GM23248 (cell line): Measurements from ENCODE around the gene ZNF416. TPM values are rescaled to one million over a fixed set of nuclear protein-coding genes. Genes with fewer than 3 reads are reported as not detected.

Experiments used
- DNase-seq: peaks from one replicate; pipeline ENCODE4 v3.0.0-alpha.2; 2015
- H2AFZ ChIP-seq: fragments of 200-600 bp; sonication (generic); 2 replicates; pipeline ENCODE4 v1.6.1; 2016; ENCODE audit warnings: antibody characterized with exemption
- H3F3A ChIP-seq: fragments of 200-600 bp; sonication (generic); 2 replicates; pipeline ENCODE4 v1.6.1; 2016; ENCODE audit warnings: mild to moderate bottlenecking, antibody characterized with exemption, mixed run types; ENCODE audit not compliant: insufficient read depth
- H3K27ac ChIP-seq: fragments of 200-600 bp; sonication (generic); 2 replicates; pipeline ENCODE4 v1.5.1; 2016; ENCODE audit warnings: mild to moderate bottlenecking
- H3K27me3 ChIP-seq: fragments of 200-600 bp; sonication (generic); replicated peaks from 2 replicates; pipeline ENCODE4 v1.6.1; 2016; ENCODE audit warnings: mild to moderate bottlenecking; ENCODE audit not compliant: insufficient read depth
- H3K36me3 ChIP-seq: fragments of 200-600 bp; sonication (generic); 2 replicates; pipeline ENCODE4 v1.6.1; 2016; ENCODE audit warnings: low read depth, mild to moderate bottlenecking
- H3K4me1 ChIP-seq: fragments of 200-600 bp; sonication (generic); 2 replicates; pipeline ENCODE4 v1.6.1; 2016; ENCODE audit warnings: mild to moderate bottlenecking; ENCODE audit not compliant: insufficient read depth
- H3K4me2 ChIP-seq: fragments of 200-600 bp; sonication (generic); one replicate; pipeline ENCODE4 v1.6.1; 2016; ENCODE audit warnings: mild to moderate bottlenecking; ENCODE audit not compliant: unreplicated experiment
- H3K4me3 ChIP-seq: fragments of 200-600 bp; sonication (generic); 2 replicates; pipeline ENCODE4 v1.5.1; 2016; ENCODE audit warnings: mild to moderate bottlenecking
- H3K79me2 ChIP-seq: fragments of 200-600 bp; sonication (generic); 2 replicates; pipeline ENCODE4 v1.6.1; 2016; ENCODE audit warnings: mild to moderate bottlenecking; ENCODE audit not compliant: insufficient read depth
- H3K9ac ChIP-seq: fragments of 200-600 bp; sonication (generic); 2 replicates; pipeline ENCODE4 v1.6.1; 2016; ENCODE audit warnings: mild to moderate bottlenecking
- H3K9me2 ChIP-seq: fragments of 200-600 bp; sonication (generic); 2 replicates; pipeline ENCODE4 v1.6.1; 2016; ENCODE audit warnings: mixed run types, mild to moderate bottlenecking, moderate library complexity; ENCODE audit not compliant: insufficient read depth
- H3K9me3 ChIP-seq: fragments of 200-600 bp; sonication (generic); one replicate; pipeline ENCODE4 v1.6.1; 2017; ENCODE audit warnings: low read depth
- H4K20me1 ChIP-seq: fragments of 200-600 bp; sonication (generic); 2 replicates; pipeline ENCODE4 v1.6.0; 2016; ENCODE audit not compliant: insufficient read depth
- EZH2 ChIP-seq: fragments of 200-600 bp; sonication (generic); IDR thresholded peaks from 2 replicates; pipeline ENCODE4 v1.6.1; 2018; ENCODE audit warnings: antibody characterized with exemption, mild to moderate bottlenecking; ENCODE audit not compliant: insufficient read depth, poor library complexity, severe bottlenecking
- EZH2phosphoT487 ChIP-seq: fragments of 200-600 bp; sonication (generic); IDR thresholded peaks from 2 replicates; pipeline ENCODE4 v1.6.1; 2018; ENCODE audit warnings: antibody characterized with exemption, moderate library complexity, mild to moderate bottlenecking, low read depth; ENCODE audit not compliant: insufficient read depth
- WGBS, 2 experiments: methylation state at CpG; one replicate each; pipeline ENCODE4 v1.1.6; 2015 to 2017; ENCODE audit warnings: low lambda C conversion rate in 2 of 2, low coverage in 1 of 2; ENCODE audit errors: missing lambda C conversion rate in 2 of 2; 5-methylcytosine and 5-hydroxymethylcytosine counted together
- in situ Hi-C: fragments of 300-500 bp; cut with MboI; formaldehyde crosslinking; loops from 2 replicates; pipeline ENCODE4 v1.15.0; 2020
- polyA plus RNA-seq: library from polyadenylated mRNA; unstranded; fragments of >200 nt; fragmentation: Nextera tagmentation; extraction: Ambion mirVana; gene quantifications from 2 replicates; pipeline ENCODE4 v1.2.1, GENCODE V29; 2016
- total RNA-seq: library from RNA; depleted of rRNA; stranded (reverse); fragments of >200 nt; shearing (Covaris generic); gene quantifications from 2 replicates; pipeline ENCODE4 v1.2.3, GENCODE V29; 2014; rRNA removed

The ZNF416 gene
- 3.2 and 5.9 TPM in 2 replicates for total RNA-seq
- 4.9 and 5.8 TPM in 2 replicates for polyA plus RNA-seq

DNA sequence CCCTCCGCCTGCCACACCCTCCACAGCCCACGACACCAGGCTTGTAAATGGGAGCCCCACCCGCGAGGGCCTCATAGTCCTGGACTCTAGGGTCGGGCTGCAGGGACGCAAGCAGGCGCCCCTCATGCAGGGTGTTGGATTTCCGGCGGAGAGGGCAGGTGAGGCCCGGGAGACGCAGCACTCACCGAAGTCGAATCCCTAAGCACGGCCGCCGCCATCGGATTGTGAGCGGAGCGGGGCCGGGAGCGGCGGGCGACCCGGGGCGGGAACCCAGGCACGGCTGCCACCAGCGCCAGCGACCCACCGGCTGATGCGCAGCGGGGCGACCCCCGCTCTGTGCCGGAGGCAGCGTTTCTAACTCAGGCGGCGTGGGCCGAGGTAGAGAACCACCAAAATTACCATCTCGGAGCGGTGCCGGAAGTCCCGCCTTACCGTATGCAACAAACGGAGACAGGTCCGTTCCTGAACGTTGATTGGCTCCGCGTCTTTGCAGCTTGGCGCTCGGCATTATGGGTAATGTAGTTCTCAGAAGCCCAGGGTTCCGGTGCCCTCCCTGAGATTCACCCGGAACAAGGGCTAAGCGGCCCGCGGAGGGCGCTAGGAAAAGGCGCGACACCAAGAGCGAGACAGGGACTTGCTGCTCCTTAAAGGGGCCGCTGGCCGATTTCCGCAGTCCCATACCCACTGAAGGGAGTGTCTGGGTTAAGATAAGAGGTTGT, at the start of gene ZNF416:
Gene ZNF416 (minus strand): TSS at position 425 of the 719 bp plus-strand sequence. CDS start 207 bp downstream, at position 218.
- Histone ChIP-seq H3K9me3 (no peaks in the 10 kb centered on the region), H3K4me3 (peak within 1 kb of the TSS; percentile 84), H3F3A (no peaks in the 10 kb centered on the region), H3K9ac (peak within 1 kb of the TSS; percentile 84), H3K27me3 (no peaks in the 10 kb centered on the region), H3K4me2 (peak within 1 kb of the TSS; percentile 53), H4K20me1 (no peaks in the 10 kb centered on the region), H3K36me3 (peaks cover 30% of the 10 kb centered on the region), H3K9me2 (no peaks in the 10 kb centered on the region), H3K27ac (no peak within 1 kb of the TSS), H2AFZ (peak within 1 kb of the TSS; percentile 91), H3K79me2 (peaks cover 29% of the 10 kb centered on the region), H3K4me1 (0 out of 2 replicates have a peak, but pooled peaks cover 6% of the 10 kb centered on the region)
- in situ Hi-C loops: no loop called here
- TF ChIP-seq EZH2phosphoT487 (no peak), EZH2 (no peak)
- peak; percentile 100 for DNase-seq
- 1% methylated on average over 48 to 57 of the region's 62 CpGs for WGBS, 2 experiments

- TF ChIP-seq EZH2phosphoT487 (no peak), EZH2 (no peak)
- H3K27me3 ChIP-seq: no peaks in the 10 kb centered on the region
- DNase-seq: no peak
- H2AFZ ChIP-seq: no peak overlapping the region
- peaks cover 82% of the 10 kb centered on the region for H3K79me2 ChIP-seq
- peaks cover 57% of the 10 kb centered on the region for H3K36me3 ChIP-seq
- no peak overlapping the region for H3K4me3 ChIP-seq
- H3K9ac ChIP-seq: no peak overlapping the region
- H3K4me1 ChIP-seq: no peaks in the 10 kb centered on the region
- no peak overlapping the region for H3K27ac ChIP-seq
- in situ Hi-C loops: no loop called here
- H3K9me2 ChIP-seq: no peaks in the 10 kb centered on the region
- H3F3A ChIP-seq: no peaks in the 10 kb centered on the region
- H3K4me2 ChIP-seq: no peak overlapping the region
- H4K20me1 ChIP-seq: no peaks in the 10 kb centered on the region
- no peaks in the 10 kb centered on the region for H3K9me3 ChIP-seq
Observed at GRCh38 chr19:57623091-57623490, 44.4 kb upstream of the ZNF416 start.

DNA sequence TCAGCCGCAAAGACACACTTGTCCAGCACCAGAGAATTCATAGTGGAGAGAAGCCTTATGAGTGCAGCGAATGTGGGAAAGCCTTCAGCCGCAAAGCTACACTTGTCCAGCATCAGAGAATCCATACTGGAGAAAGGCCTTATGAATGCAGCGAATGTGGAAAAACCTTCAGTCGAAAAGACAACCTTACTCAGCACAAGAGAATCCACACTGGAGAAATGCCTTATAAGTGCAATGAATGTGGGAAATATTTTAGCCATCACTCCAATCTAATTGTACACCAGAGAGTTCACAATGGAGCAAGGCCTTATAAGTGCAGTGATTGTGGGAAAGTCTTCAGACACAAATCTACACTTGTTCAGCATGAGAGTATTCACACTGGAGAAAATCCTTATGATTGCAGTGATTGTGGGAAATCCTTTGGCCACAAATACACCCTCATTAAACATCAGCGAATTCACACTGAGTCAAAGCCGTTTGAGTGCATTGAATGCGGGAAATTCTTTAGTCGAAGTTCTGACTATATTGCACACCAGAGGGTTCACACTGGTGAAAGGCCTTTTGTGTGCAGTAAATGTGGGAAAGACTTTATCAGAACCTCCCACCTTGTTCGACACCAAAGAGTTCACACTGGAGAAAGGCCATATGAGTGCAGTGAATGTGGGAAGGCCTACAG, 42.1 kb upstream of the ZNF416 start:
- no peaks in the 10 kb centered on the region for H3K9me3 ChIP-seq

GRCh38 chr19:57615346-57615745, 36.6 kb upstream of the ZNF416 start:
- no peaks in the 10 kb centered on the region for H3K9me2 ChIP-seq
- peak; percentile 8 for DNase-seq
- H3K36me3 ChIP-seq: peaks cover 31% of the 10 kb centered on the region
- H3K4me1 ChIP-seq: no peaks in the 10 kb centered on the region
- no peaks in the 10 kb centered on the region for H3K9me3 ChIP-seq
- H3K9ac ChIP-seq: no peak overlapping the region
- H3K4me2 ChIP-seq: peak overlapping the region; percentile 60
- no peaks in the 10 kb centered on the region for H4K20me1 ChIP-seq
- no peaks in the 10 kb centered on the region for H3K27me3 ChIP-seq
- no peak overlapping the region for H3K27ac ChIP-seq
- WGBS, 2 experiments: 98 to 100% methylated on average over 3 of the region's 3 CpGs
- peak overlapping the region; percentile 90 for H3K4me3 ChIP-seq
- peaks cover 70% of the 10 kb centered on the region for H3K79me2 ChIP-seq
- in situ Hi-C loops: no loop called here
- no peak overlapping the region for H2AFZ ChIP-seq
- H3F3A ChIP-seq: no peaks in the 10 kb centered on the region
- TF ChIP-seq EZH2phosphoT487 (no peak), EZH2 (no peak)

More for the DNA sequence above, 42.1 kb upstream of the ZNF416 start:
- in situ Hi-C loops: no loop called here
- Histone ChIP-seq H3F3A (no peaks in the 10 kb centered on the region), H3K27ac (no peak overlapping the region), H3K36me3 (peaks cover 74% of the 10 kb centered on the region), H3K9ac (no peak overlapping the region), H3K4me3 (no peak overlapping the region), H2AFZ (no peak overlapping the region), H4K20me1 (no peaks in the 10 kb centered on the region), H3K4me2 (no peak overlapping the region), H3K4me1 (no peaks in the 10 kb centered on the region), H3K9me2 (no peaks in the 10 kb centered on the region), H3K79me2 (peaks cover 100% of the 10 kb centered on the region), H3K27me3 (no peaks in the 10 kb centered on the region)
- 97 to 98% methylated on average over 10 of the region's 10 CpGs for WGBS, 2 experiments
- TF ChIP-seq EZH2phosphoT487: no peak
- no peak for TF ChIP-seq EZH2
- peak; percentile 38 for DNase-seq
